Hematopoietic multipotent progenitor cell treated with erythropoietin and hydrocortisone succinate and interleukin-3 and kit ligand, for 15 days (in vitro differentiated cells): ENCODE measurements around the gene ADGB.

Experiments
- DNase-seq: peaks from one replicate; pipeline ENCODE4 v3.0.0-alpha.2; 2015; ENCODE audit warnings: low spot score

Gene ADGB

GRCh38 chr6:146862508-146862919 lies 263.7 kb downstream of the ADGB start:
- no peak for DNase-seq

DNA sequence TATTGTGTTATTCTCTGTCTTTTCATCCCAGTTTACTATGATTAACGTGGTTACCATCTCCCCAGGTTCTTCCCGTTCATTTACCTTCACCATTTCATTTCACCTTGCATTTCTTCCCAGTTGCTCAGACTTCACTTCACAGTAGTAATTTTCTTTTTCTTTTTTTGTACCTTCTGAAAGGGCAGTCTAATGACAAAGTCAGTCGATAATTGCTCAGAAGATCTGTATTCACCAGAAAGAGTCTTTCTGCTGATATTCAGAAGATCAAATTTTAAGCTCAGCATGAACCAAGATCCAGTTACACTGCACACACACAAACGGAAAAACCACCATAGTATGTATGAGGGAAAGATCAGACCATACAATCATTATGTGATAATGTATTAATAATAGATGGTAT lies 265.5 kb downstream of the ADGB start:
- no peak for DNase-seq

DNA sequence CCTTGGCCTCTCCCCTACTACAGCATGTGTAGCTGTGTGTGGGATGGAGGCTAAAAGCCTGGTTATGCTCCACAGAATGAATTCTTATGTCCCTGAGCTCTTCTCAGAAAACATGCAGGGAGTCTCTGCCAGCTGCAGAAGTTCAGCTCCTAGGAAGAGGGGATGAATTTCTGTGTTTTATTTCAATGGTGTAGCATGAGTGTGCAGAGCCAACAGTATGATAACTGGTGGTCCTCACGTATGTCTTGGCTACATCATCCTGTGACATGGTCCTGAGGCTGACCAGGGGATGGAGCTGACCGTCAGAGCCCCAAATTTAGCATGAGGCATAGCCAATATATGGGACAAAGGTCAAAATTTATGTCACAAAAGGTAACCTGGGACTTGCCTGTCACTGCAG lies 266.1 kb downstream of the ADGB start:
- DNase-seq, result no peak
